ENCODE results near the gene ELANE.
A peak's percentile ranks its signal among the peaks of the same experiment; 100 is the strongest.
"Not testable (repeated sequence)": the region's sequence is repeated elsewhere in the genome, so short reads cannot be mapped to it uniquely, and the experiment has no call there.

The ELANE gene

DNA sequence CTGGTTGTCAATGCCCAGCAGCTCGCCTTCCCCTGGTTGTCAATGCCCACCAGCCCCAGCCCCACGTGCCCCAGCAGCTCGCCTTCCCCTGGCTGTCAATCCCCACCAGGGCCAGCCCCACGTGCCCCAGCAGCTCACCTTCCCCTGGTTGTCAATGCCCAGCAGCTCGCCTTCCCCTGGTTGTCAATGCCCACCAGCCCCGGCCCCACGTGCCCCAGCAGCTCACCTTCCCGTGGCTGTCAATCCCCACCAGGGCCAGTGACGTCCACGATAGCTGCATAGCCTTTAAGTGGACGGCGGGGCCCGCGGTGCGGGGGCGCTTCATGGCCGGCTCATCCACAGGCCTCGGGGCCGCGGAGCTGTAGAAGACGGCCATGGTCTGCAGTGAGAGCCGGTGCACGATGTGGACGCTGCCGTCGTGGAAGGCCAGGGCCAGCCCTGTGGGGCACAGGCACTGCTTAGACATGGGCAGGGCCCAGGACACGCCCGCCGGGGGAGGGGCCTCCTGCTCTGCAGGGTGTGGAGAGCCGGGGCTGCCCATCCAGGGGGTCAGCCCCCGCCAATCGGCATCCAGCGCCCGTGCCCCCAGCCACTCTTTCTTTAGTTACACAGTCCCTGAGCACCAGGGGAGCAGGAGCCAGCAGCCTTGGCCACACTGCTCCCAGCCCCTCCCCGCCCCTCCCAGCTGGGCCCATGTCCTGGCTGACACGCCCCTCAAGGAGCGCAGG lies 27.8 kb downstream of the ELANE start:
- DNase-seq (ENCODE audit: low spot score) = no peak

DNA sequence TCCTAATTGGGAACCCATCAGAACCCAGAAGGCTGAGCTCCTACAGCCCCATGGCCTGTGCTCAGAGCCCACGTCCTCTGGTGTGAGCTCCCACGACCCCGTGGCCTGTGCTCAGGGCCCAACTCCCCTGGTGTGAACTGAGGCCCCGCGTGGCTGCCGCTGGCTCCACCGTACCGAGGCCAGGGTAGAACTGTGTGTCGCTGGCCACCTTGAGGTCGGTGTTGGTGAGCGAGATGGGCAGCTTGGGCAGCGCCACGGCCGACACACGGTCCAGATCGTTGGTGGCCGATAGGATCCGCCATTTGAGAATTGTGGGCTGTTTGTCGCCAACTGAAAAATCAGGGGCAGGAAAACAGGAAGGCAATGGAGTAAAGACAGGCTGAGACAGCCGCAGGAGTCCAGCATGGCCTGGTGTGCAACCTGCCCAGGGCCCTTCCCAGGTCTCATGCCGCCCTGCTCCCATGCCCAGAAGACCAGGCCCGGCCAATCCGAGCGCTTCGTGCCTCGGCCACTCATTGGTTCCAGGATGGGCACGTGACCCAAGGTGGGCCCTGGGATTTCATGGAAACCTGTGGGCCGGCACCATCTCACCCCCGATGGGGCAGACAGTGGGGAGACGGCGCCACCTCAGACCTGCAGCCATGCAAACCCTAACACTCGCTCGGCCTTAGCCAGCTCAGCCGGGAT lies 29.4 kb downstream of the ELANE start:
- no peak for DNase-seq (ENCODE audit: low spot score)

DNA sequence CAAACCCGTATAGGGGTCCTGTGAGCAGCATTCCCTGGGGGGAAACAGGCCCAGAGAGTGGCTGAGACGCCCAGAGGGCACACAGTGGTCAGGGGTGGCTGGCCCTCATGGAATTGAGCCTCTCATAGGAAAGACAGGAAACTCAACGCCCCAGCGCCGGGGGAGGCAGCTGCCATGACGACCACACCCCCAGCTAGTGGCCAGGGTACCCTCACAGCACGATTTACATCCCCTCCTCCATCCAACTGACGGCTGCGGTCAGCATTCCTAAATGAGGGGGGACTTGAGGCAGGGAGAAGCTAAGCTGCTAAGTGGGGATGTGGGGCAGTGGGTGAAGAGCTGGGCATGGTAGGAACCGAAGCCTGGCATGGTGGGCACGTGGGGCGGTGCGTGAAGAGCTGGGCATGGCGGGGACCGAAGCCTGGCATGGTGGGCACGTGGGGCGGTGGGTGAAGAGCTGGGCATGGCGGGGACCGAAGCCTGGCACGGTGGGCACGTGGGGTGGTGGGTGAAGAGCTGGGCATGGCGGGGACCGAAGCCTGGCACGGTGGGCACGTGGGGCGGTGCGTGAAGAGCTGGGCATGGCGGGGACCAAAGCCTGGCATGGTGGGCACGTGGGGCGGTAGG lies 30.9 kb downstream of the ELANE start:
- DNase-seq (ENCODE audit: low spot score) = no peak

DNA sequence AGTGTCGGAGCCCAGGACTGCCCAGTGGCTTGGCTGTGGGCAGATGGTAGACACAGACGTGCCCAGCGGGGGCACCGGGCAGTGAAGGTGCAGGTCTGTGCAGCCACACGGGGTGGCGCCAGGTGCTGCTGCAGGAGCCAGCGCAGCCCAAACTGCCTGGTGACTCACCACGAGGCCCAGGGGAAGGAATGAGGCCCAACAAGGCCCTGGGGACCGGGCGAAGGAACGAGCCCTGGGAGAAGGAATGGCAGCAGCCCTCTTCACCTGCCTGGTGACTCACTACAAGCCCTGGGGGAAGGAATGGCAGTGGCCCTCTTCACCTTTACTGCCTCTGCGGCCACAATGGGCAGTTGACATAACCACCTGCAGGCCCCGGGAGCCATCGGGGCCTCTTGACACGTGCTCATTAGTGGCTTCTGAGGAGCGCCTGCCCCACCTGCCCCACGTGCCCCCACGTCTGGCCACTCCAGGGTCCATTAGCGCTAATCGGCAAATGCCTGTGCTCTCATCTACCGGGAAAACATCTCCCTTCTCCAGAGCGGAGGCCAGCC lies 31.6 kb downstream of the ELANE start:
- DNase-seq (ENCODE audit: low spot score) = no peak

DNA sequence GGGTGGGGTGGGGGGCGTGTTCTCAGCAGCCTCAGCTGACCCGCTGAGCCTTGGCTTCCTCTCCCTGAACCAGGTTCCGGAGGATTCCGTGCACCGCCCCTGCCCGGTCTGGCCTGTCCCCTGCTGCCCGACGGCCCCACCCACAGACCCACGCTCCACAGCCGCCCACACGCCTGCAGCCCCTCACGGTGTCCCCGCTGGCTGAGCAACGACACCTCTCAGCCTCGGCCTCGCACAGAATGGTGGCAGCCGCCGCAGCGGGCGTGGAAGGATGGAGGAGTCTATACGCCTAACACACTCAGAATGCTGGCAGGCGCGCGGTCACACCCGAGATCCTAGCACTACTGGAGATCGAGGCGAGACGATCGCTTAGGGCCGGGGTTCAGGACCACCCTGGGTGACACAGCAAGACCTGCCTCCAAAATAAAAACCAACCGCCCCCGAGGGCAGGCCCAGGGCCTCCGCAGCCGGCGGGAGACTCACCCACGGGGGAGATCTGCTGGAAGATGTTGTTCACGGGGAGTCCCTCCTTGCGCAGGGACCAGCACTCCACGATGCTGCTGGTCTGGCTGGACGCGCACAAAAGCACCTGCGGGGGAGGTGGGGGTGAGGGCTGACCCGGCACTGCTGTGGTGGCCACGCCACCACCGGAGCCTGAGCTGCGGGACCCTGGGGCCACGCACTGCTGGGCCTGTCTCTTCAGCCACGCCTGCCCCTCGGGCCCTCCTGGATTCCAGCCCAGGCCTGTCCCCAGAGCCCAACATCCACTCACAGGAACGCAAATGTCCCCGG lies 32.5 kb downstream of the ELANE start:
- no peak for DNase-seq (ENCODE audit: low spot score)

- no peak for DNase-seq (ENCODE audit: low spot score)
These were observed 33.6 kb downstream of the ELANE start for GRCh38 chr19:885536-886224.

GRCh38 chr19:887072-887471 lies 35.0 kb downstream of the ELANE start:
- DNase-seq (ENCODE audit: low spot score) = no peak

GRCh38 chr19:887599-887998 lies 35.5 kb downstream of the ELANE start:
- no peak for DNase-seq (ENCODE audit: low spot score)

DNA sequence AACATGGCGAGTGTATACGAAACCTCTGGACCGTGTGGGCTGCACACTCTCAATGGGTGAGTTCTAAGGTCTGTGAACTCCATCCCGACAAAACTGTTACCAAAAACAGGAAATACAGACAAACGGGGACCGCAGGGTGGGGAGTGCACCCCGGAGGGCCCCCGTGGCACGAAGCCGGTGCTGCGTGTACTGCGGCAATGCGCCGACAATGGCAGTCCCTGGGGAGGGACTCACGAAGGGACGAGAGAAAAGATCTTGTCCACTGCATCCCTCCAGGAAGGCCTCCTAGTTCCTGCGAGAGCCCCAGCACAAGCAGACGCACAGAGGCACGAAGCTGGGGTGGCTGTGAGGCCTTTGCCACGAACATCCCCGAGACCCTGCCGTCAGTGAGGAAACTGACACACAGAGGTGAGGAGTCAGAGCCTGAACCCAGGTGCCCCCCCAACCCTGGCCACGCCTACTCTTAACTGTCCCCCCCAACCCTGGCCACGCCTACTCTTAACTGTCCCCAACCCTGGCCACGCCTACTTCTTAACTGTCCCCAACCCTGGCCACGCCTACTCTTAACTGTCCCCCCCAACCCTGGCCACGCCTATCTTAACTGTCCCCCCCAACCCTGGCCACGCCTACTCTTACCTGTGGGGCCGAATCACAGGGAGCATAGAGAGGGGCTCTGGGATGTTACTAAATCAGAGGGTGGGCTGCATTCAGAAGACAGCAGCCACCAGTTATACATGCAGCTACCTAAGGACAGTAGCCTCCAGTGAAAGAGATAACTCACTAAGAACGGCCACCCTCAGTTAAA lies 36.7 kb downstream of the ELANE start:
- no peak for DNase-seq (ENCODE audit: low spot score)

GRCh38 chr19:889662-890295 lies 37.7 kb downstream of the ELANE start:
- DNase-seq (ENCODE audit: low spot score) = no peak

GRCh38 chr19:890831-891230 lies 38.7 kb downstream of the ELANE start:
- no peak for DNase-seq (ENCODE audit: low spot score)

DNA sequence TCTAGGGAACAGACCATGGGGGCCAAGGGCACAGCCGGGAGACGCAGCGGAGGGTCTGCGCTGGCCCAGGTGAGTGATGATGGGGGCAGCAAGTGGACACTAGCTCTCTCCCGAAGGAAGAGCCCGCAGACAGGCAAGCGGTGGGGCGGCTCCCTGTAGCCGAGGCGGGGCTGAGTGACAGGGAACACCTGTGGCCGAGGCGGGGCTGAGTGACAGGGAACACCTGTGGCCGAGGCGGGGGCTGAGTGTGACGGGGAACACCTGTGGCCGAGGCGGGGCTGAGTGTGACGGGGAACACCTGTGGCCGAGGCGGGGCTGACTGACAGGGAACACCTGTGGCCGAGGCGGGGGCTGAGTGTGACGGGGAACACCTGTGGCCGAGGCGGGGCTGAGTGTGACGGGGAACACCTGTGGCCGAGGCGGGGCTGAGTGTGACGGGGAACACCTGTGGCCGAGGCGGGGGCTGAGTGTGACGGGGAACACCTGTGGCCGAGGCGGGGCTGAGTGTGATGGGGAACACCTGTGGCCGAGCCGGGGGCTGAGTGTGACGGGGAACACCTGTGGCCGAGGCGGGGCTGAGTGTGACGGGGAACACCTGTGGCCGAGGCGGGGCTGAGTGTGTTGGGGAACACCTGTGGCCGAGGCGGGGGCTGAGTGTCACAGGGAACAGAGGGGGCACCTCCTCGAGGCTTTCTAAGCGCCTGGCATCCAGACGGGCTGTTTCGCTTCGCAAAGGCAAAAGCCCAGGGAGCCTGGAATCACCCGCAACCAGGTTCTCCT lies 39.5 kb downstream of the ELANE start:
- not testable (repeated sequence) for DNase-seq (ENCODE audit: low spot score)

- no peak for DNase-seq (ENCODE audit: low spot score)
These were observed 40.3 kb downstream of the ELANE start for GRCh38 chr19:892243-892893.

GRCh38 chr19:892894-893689 lies 41.0 kb downstream of the ELANE start, which contains the start of the genes MED16 and RNU6-9:
MED16 (minus strand) TSS chr19:893187; CDS start chr19:891131, 2,056 bp downstream.
RNU6-9 (plus strand) TSS chr19:893484.
- DNase-seq (ENCODE audit: low spot score) = peak; percentile 93

DNA sequence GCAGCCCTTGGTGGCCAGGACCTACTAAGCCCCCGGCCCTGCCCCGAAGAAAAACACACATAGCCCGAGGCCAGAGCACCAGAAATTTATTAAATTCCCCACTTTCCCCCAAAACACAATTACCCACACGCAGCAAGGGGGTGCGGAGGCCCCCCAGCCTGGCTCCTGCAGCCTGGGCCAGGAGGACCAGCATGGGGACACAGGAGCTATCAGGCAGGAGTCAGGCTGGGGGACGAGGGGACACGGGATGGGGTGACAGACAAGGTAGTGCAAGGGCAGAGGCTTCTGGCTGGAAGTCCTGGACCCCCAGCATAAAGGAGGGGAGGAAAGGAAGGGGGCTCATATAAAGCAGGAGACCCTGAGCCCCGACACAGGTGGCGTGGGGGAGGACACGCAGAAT lies 44.3 kb downstream of the ELANE start:
- DNase-seq (ENCODE audit: low spot score) = no peak

DNA sequence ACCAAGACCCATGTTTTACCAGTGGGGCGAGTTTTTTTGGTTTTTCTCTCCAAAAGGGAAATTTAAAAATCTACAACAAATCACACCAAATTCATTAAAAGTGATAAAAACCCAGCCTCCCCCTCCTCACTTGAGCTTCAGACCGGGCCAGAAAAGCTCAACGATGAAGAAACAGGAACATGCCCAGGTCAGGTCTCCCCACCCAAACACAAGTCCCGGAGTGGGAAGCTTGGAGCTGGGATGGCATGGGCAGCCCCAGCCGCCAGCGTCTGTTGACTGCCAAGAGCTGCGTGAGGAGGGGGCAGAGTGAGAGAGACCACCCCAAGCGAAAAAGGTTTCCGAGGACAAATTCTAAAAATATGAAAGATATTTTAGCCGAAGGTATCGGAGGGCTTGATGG lies 44.9 kb downstream of the ELANE start:
- DNase-seq (ENCODE audit: low spot score) = no peak

GRCh38 chr19:897442-898039 lies 45.4 kb downstream of the ELANE start:
- DNase-seq (ENCODE audit: low spot score) = no peak

All from CD4-positive, alpha-beta T cell treated with Interleukin-2 at 100 ng/mL for 4 hours (primary cell).